GM12872 (cell line): ENCODE measurements around the gene PHC3.

Experiments used
- CTCF ChIP-seq: IDR thresholded peaks from 3 replicates; pipeline ENCODE4 v1.5.1; 2011; ENCODE audit warnings: low read depth, mild to moderate bottlenecking, low read length, moderate library complexity; ENCODE audit not compliant: insufficient read depth

The PHC3 gene

DNA sequence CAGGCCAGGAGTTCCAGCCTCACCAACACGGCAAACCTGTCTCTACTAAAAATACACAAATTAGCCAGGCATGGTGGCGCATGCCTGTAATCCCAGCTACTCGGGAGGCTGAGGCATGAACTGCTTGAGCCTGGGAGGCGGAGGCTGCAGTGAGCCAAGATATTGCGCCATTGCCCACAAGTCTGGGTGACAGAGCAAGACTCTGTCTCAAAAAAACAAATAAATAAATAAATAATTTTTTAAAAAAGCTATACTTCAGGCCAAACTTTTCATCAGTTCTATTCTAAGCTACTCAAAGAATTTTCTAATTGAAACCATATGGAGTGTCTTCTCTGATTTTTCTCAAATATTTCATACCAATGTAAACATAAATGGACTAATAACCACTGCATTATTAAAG, 43.5 kb downstream of the PHC3 start:
- no peak for TF ChIP-seq CTCF

GRCh38 chr3:170132335-170132734, 49.2 kb downstream of the PHC3 start:
- no peak for TF ChIP-seq CTCF

DNA sequence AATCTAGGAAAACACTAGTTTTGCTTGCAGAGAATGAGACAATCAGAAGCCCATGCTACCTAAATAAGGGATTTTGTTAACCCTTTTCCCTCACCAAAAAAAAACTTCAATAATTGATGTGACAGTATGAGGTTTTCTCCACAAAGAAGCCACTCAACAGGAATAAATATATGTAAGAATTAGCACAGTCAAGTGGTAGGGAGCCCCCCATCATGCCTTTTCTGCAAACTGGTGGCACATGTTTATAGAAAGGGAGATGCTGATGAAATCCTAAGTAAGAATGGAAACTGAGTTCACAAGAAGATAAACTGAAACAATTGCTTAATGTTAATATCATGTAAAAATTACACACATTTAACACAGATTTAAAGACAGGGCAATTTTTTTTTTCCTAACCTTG, 51.0 kb downstream of the PHC3 start:
- no peak for TF ChIP-seq CTCF

GRCh38 chr3:170128977-170129431, 52.5 kb downstream of the PHC3 start:
- TF ChIP-seq CTCF = no peak

DNA sequence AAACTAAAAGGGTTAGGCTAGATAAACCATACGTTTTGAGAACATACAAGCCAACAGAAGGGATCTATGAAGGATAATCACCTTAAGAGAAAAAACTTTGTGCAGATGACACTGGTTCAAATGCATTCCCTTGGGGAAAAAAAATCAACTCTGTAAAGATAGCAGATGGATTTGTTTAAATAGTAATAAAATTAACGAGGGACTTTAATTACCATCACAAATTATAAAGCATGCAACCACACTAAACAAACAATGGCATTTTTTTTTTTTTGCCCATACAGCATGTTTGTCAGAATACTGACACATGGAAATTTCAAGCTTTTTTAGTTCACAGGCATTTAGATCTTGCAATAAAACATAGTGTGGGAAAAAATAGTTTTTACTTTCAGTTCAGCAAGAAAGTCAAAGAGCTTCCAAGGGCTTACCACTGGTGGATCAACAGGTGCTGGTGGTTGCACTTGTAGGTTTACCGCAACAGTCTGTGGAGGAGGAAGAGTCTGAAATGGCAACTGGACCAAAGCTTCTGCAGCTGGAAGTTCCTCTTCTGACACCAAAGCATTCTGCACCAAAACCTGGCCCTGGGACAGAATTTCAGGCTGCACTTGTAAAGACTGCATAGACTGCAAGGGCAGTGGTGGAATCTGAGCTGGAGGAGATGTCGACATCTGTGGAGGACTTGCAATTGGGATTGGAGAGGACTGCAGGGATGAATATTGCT, 53.1 kb downstream of the PHC3 start:
- TF ChIP-seq CTCF = no peak

DNA sequence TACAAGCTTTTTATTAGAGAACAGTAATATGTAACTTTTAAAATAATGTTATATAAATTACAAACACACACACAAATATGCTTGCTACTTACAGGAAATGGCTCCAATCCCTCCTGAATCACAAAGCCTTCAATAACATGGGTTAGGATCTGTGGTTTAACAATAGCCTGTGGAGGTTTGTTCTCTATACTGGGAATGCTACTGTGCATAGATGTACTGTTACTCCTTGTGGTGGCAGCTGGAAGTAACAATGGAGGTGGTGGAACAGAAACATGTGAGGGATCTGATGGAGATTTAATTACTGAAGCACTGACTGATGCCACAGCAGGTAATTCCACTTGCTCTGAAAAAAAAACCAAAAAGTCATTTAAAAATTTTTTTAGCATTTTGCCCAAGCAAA, 64.4 kb downstream of the PHC3 start:
- peak; percentile 20; the same call in 1 of the 3 replicates for TF ChIP-seq CTCF

- no peak for TF ChIP-seq CTCF
Observed at GRCh38 chr3:170111147-170111771, 70.3 kb downstream of the PHC3 start.
